CD4-positive, alpha-beta T cell (primary cell): ENCODE measurements around the gene PLCH2. TPM values are rescaled to one million over a fixed set of nuclear protein-coding genes. Genes with fewer than 3 reads are reported as not detected.

Experiments
- ATAC-seq: fragments of 200-7000 bp; cut with Tn5 transposase; one replicate; pipeline ENCODE4 v1.10.0; 2022; ENCODE audit warnings: mild to moderate bottlenecking; ENCODE audit not compliant: poor library complexity
- CTCF ChIA-PET: fragments of 350-600 bp; sonication (Branson Sonifier 250); formaldehyde crosslinking; loops from one replicate; lab custom pipeline; 2021; ENCODE audit warnings: antibody characterized with exemption, inconsistent platforms; lab: Charles Lee
- POLR2A ChIA-PET: fragments of 350-600 bp; sonication (Branson Sonifier 250); formaldehyde crosslinking; loops from one replicate; lab custom pipeline; 2021; ENCODE audit warnings: antibody characterized with exemption, inconsistent platforms; lab: Charles Lee
- DNase-seq, 14 experiments: peaks; one replicate each; pipeline ENCODE4 v3.0.0-alpha.2; 2013 to 2020; ENCODE audit warnings: mixed read lengths in 2 of 14
- H3K27ac ChIP-seq, 2 donors: one replicate each; pipeline versions ENCODE4 v1.5.1 to v1.7.0; 2013; ENCODE audit warnings: low read length in 2 of 2, low read depth in 1 of 2, mild to moderate bottlenecking in 1 of 2
- H3K27me3 ChIP-seq, 2 experiments: 1 replicate in 1 of 2; 2 replicates in 1 of 2; pipeline versions ENCODE4 v1.6.1 to v1.7.0; 2013; ENCODE audit warnings: low read length in 2 of 2, control low read depth in 1 of 2, mild to moderate bottlenecking in 1 of 2, moderate library complexity in 1 of 2; ENCODE audit not compliant: insufficient read depth in 2 of 2, control insufficient read depth in 1 of 2
- H3K36me3 ChIP-seq: one replicate; pipeline ENCODE4 v1.6.1; 2013; ENCODE audit warnings: low read length, control low read depth; ENCODE audit not compliant: insufficient read depth
- H3K4me1 ChIP-seq: one replicate; pipeline ENCODE4 v1.6.1; 2013; ENCODE audit warnings: low read length, control low read depth; ENCODE audit not compliant: insufficient read depth
- H3K4me3 ChIP-seq: one replicate; pipeline ENCODE4 v1.5.1; 2013; ENCODE audit warnings: mild to moderate bottlenecking, low read length, moderate library complexity
- H3K9me3 ChIP-seq, 2 experiments: 1 replicate in 1 of 2; 2 replicates in 1 of 2; pipeline versions ENCODE4 v1.6.1 to v1.7.0; 2013; ENCODE audit warnings: low read length in 2 of 2, mild to moderate bottlenecking in 2 of 2, control low read depth in 1 of 2, moderate library complexity in 1 of 2; ENCODE audit not compliant: control insufficient read depth in 1 of 2, insufficient read depth in 1 of 2
- H3K27ac Mint-ChIP-seq: one replicate; pipeline ENCODE4 v1.8.0; 2020; ENCODE audit warnings: mixed read lengths
- H3K27me3 Mint-ChIP-seq: one replicate; pipeline ENCODE4 v1.8.0; 2021; ENCODE audit warnings: mixed read lengths
- H3K36me3 Mint-ChIP-seq: one replicate; pipeline ENCODE4 v1.8.0; 2021; ENCODE audit warnings: low read depth, mixed read lengths
- H3K4me1 Mint-ChIP-seq: one replicate; pipeline ENCODE4 v1.8.0; 2021; ENCODE audit warnings: low read depth, mixed read lengths
- H3K4me3 Mint-ChIP-seq: one replicate; pipeline ENCODE4 v1.8.0; 2020; ENCODE audit warnings: mild to moderate bottlenecking, mixed read lengths
- H3K9me3 Mint-ChIP-seq: one replicate; pipeline ENCODE4 v1.8.0; 2020; ENCODE audit warnings: mixed read lengths
- intact Hi-C, 2 experiments: fragments of 100-400 bp; cut with DNase I in 1 of 2; cut with micrococcal nuclease in 1 of 2; formaldehyde crosslinking; loops; one replicate each; pipeline versions ENCODE4 v1.15.1 to v1.9.0; 2023 to 2025; cut with DNase I, micrococcal nuclease
- total RNA-seq, 174 experiments: library from RNA in 2 of 174; stranded (reverse) in 2 of 174; gene quantifications; one replicate each; pipeline ENCODE4 v1.2.3 and lab custom pipeline; 2021 to 2026
- TF ChIP-seq, protein P1 (sequence below): fragments of 200-600 bp; IDR thresholded peaks from one replicate; pipeline ENCODE4 v1.8.0; 2022; ENCODE audit warnings: antibody characterized with exemption, mild to moderate bottlenecking

The PLCH2 gene
- total RNA-seq, 2 experiments from 2014 or later: 47.6 to 48.1 TPM

DNA sequence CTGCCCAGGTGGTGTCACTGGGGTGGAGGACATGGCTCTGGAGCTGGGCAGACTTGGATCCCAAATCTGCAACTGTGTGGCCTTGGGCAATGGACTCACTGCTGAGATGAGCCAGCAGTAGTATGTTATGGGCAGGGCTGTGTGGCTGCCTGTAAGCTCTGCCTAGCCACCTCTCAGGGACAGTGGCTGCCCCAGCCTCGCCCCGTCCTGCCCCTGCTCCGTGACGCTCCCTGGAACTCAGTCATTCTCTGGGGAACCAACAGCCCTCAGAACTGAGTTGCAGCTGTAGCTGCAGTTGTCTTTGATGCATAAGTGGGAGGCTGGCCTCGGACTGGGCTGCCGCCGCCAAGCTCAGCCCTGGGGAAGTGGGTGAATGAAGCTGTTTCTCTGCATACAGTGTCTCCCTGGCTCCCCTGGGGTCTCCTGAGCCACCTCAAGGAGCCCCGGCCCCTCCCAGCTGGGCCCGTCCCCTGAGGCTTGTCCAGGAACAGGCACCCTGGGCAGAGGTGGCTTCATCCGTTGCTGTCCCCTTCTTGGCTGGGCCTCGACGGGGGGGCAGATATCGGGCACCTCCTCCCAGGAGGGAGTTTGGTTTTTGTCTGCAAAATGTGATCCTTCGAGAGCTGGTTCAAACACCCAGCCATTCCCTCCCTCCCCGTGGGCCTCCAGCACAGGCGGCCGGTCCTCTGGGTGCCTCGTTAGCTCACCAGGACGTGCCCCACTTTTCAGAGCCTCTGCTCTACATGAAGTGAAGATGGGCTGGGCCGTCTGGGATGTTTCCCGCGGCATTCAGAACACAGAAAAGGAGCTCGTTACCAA is 26.2 kb upstream of the PLCH2 start:
- ATAC-seq (no peak), DNase-seq (no peak)
- no peak overlapping the region for H3K27ac Mint-ChIP-seq
- H3K4me3 Mint-ChIP-seq: no peak overlapping the region
- H3K9me3 Mint-ChIP-seq: no peaks in the 10 kb centered on the region
- H3K4me3 ChIP-seq: no peak overlapping the region
- TF ChIP-seq, protein P1, sequence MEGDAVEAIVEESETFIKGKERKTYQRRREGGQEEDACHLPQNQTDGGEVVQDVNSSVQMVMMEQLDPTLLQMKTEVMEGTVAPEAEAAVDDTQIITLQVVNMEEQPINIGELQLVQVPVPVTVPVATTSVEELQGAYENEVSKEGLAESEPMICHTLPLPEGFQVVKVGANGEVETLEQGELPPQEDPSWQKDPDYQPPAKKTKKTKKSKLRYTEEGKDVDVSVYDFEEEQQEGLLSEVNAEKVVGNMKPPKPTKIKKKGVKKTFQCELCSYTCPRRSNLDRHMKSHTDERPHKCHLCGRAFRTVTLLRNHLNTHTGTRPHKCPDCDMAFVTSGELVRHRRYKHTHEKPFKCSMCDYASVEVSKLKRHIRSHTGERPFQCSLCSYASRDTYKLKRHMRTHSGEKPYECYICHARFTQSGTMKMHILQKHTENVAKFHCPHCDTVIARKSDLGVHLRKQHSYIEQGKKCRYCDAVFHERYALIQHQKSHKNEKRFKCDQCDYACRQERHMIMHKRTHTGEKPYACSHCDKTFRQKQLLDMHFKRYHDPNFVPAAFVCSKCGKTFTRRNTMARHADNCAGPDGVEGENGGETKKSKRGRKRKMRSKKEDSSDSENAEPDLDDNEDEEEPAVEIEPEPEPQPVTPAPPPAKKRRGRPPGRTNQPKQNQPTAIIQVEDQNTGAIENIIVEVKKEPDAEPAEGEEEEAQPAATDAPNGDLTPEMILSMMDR: no peak
- POLR2A ChIA-PET: no interaction called here
- no peaks in the 10 kb centered on the region for H3K36me3 ChIP-seq
- no peaks in the 10 kb centered on the region for H3K27me3 Mint-ChIP-seq
- no peak overlapping the region for H3K27ac ChIP-seq
- H3K9me3 ChIP-seq: no peaks in the 10 kb centered on the region
- H3K27me3 ChIP-seq: peaks cover 0 to under 1% of the 10 kb centered on the region in 2 experiments
- CTCF ChIA-PET: no interaction called here
- H3K4me1 ChIP-seq: no peaks in the 10 kb centered on the region
- intact Hi-C loops: no loop called here
- no peaks in the 10 kb centered on the region for H3K4me1 Mint-ChIP-seq
- H3K36me3 Mint-ChIP-seq: no peaks in the 10 kb centered on the region

DNA sequence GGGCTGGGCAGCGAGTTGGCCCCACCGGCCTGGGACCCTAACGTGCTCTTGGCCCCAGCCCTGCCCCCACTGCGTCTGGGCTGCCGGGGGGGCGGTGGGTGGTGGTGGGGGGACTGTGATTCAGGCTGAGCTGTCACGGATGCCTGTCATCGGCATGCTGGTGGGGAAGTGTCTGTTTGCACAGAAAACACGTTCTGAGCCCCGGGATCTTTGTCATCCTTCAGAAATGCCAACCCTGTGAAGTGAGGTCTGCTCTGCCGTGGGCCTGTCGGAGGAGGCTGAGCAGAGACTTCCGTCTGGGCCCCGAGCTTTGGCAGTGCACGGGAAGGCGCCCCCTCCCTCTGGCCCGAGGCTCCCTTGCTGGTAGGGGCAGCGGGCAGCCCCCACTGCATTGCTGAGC is 24.3 kb upstream of the PLCH2 start:
- TF ChIP-seq, protein P1: no peak
- H3K4me1 ChIP-seq: no peaks in the 10 kb centered on the region
- H3K27me3 Mint-ChIP-seq: no peaks in the 10 kb centered on the region

DNA sequence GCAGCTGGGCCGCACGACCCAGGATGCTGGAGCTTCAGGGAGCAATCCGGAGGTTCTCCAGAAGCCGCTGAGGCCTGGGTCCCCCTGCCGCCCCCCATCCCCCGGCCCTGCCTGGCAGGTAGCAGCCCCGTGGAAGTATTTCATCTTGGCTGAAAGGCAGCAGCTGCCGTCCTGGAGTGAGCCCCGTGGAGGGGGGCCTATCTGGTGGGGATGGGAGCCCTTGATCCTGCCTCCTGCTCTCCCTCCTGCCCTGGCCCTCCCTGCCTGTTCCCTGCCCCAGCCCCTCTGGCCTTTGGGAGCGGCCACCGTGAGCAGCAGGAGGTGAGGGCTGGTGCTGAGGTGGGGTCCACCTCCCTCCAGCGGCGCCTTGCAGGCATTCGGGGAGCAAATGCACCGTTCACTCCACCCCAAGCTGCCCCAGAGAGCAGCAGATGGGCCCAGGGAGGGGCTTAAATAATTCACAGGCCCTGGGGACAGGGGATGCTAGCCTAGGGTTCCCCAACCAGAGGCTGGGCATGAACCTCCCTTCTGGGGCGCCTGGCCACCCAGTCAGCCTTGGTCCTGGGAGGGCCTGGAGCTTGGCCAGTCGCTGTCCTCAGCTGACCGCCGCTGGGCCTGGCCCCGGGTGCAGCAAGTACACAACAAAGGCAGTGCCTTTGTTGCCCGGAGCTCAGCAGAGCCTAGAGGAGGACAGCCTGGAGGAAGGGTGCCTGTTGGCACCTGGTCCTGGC is 23.7 kb upstream of the PLCH2 start:
- Mint-ChIP-seq H3K36me3 (no peaks in the 10 kb centered on the region), H3K4me3 (no peak overlapping the region), H3K9me3 (no peaks in the 10 kb centered on the region), H3K27ac (no peak overlapping the region), H3K4me1 (no peaks in the 10 kb centered on the region), H3K27me3 (no peaks in the 10 kb centered on the region)
- intact Hi-C loops: no loop called here
- ATAC-seq (no peak), DNase-seq (no peak)
- no peaks in the 10 kb centered on the region for H3K9me3 ChIP-seq
- no peaks in the 10 kb centered on the region for H3K4me1 ChIP-seq
- no peaks in the 10 kb centered on the region for H3K36me3 ChIP-seq
- no peak overlapping the region for H3K27ac ChIP-seq
- no peak overlapping the region for H3K4me3 ChIP-seq
- CTCF ChIA-PET: no interaction called here
- no peaks in the 10 kb centered on the region for H3K27me3 ChIP-seq
- POLR2A ChIA-PET: no interaction called here
- TF ChIP-seq, protein P1: no peak

More for the DNA sequence above, 24.3 kb upstream of the PLCH2 start:
- no peak for ATAC-seq
- ChIA-PET POLR2A (no interaction called here), CTCF (no interaction called here)
- H3K27ac ChIP-seq: no peak overlapping the region
- intact Hi-C loops: no loop called here
- no peaks in the 10 kb centered on the region for H3K36me3 Mint-ChIP-seq
- no peak for DNase-seq
- no peaks in the 10 kb centered on the region for H3K36me3 ChIP-seq
- H3K9me3 Mint-ChIP-seq: no peaks in the 10 kb centered on the region
- H3K9me3 ChIP-seq: no peaks in the 10 kb centered on the region
- no peak overlapping the region for H3K27ac Mint-ChIP-seq
- no peak overlapping the region for H3K4me3 Mint-ChIP-seq
- no peak overlapping the region for H3K4me3 ChIP-seq
- no peaks in the 10 kb centered on the region for H3K4me1 Mint-ChIP-seq
- H3K27me3 ChIP-seq: no peaks in the 10 kb centered on the region
